ENCODE results near the gene PABPN1. TPM values are rescaled to one million over a fixed set of nuclear protein-coding genes. Genes with fewer than 3 reads are reported as not detected.

Gene PABPN1
- polyA plus RNA-seq, 5 donors: 191 to 227 (median 216) TPM

DNA sequence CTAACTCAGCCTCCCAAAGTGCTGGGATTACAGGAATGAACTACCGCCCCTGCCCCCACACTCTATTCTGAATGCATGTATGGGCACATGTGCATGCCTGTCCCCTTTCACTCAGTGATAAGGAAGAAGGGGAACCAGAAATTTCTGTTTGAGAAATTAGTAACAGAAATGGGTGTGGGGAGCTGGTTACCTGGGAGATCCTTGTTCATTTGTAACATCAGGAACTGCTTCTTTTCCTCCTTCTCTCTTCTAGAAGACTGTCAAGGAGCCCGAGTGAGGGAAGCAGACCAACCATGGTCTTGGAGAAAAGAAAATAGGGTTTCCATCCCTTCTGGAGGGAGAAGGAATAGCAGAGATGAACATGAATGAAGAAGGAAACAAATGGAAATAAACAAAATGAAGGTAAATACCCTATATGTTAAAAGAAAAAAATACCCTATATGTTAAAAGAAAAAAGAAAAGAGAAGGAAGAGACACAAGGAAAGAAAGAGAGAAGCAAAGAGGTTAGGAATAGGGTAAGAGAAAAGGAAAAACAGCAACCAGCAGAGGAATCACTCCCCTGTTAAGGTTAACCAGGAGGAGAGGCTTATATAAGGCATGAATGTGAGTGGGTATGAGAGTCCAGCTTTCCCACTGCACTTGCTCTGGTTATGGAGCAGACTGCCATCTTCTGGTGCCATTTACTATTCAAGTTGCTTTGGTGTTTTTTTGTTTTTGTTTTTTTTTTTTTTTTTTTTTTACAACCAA lies 21.9 kb upstream of the PABPN1 start:
- peak in 1 of 2 donors; percentile 27 for DNase-seq

DNA sequence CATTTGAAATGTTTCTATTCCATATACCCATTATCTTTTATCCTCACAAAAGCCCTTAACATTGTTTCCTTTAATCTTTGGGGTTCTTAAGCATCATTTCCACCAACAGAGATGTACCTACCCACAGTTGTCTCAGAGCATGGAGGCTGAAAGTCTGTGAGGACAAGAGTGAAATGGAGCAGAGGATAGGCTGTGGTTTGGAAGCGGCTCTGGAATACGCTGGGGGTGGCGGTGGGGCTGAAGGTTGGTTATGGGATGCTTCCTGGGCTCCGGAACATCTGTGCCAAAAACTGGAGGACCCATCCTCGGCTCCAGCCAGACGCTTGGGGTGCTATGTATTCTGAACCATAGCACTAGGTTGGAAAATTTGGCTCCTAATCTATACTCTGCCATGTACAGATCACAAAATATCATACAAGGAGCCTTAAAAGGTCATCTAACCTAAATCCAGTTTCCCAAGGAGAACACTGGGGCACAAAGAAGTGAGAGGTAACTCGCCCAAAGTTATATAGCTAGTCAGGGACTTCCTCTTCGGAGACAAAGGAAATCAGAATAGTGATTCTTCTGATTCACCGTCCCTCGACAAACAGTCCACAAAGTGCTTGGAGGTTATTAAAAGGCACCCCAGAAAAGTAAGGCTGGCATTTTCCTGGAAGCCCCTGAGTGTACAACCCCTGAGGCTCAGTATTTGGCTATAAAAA lies 21.1 kb upstream of the PABPN1 start:
- DNase-seq: no peak

DNA sequence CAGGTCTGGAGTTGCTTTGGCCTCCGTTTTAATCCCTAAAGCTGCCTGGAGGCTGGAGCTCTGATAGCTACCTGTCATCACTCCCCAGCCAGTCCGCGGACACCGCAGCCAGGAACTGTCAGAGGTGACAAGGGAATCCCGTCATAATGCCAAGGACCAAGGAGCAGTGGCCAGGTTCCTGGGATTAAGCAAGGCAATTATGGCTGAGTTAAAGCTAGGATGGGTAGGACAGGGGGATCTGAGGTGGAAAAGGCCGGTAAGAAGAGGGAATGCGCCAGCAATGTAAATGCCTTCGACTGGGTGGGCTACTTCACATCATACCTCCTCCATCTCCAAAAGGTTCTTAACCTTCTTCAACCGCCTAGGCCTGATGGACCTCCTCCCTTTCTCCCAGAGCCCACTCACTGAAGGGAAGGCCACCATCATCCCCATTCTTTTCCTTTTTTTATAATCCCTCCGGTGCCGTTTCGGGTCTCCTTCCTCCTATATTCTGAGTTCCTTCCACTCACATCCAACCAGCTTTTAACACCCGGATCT lies 20.5 kb upstream of the PABPN1 start:
- peak in 1 of 2 donors; percentile 39 for DNase-seq

DNA sequence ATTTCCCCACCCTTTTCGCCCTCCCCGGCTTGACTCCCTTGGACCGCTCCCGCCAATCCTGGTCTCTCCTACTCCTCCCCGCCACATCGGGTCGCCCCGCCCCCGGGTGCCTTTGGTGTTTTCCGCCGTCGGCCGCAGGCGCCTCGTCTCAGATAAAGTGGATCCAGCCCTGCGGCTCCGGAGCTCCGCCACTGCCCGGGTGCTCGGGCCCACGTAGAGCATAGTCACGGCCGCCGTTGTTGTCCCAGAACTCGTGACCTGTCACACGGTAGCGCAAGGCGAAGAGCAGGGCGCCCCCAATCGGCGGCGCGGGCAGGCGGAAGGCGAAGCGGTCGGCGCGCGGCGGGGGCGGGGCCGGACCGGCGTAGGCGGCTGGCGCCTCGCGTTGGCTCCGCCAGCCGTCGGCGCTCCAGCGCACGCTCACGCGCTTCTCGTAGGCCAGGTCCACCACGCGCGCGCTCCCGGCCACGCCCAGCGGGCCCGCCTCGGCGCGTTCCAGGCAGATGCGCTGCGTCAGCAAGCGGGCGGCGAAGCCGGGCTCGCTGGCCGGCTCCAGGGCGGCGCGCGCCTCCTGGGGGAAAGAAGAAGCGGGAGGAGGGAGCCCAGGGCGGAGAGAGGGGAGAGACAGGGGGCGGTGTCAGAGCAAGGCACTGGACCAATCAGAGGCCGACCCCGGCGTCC lies 19.8 kb upstream of the PABPN1 start:
- peak; percentile 99 to 100 for DNase-seq

DNA sequence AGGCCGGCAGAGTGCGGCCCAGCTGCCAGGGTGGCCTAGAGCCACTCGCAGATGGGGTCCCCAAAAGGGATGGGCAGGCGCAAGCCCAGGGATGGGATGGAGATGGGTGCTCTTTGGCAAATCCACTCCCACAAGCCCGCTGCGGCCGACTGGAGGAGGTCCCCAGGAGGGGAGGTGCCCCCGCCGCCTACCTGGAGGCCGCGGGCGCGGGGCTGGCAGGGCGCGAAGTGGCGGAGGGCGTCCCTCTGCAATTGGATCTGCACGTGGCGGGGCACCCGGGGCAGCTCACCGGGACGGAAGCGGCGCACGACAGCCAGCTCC lies 19.3 kb upstream of the PABPN1 start:
- no peak for DNase-seq

DNA sequence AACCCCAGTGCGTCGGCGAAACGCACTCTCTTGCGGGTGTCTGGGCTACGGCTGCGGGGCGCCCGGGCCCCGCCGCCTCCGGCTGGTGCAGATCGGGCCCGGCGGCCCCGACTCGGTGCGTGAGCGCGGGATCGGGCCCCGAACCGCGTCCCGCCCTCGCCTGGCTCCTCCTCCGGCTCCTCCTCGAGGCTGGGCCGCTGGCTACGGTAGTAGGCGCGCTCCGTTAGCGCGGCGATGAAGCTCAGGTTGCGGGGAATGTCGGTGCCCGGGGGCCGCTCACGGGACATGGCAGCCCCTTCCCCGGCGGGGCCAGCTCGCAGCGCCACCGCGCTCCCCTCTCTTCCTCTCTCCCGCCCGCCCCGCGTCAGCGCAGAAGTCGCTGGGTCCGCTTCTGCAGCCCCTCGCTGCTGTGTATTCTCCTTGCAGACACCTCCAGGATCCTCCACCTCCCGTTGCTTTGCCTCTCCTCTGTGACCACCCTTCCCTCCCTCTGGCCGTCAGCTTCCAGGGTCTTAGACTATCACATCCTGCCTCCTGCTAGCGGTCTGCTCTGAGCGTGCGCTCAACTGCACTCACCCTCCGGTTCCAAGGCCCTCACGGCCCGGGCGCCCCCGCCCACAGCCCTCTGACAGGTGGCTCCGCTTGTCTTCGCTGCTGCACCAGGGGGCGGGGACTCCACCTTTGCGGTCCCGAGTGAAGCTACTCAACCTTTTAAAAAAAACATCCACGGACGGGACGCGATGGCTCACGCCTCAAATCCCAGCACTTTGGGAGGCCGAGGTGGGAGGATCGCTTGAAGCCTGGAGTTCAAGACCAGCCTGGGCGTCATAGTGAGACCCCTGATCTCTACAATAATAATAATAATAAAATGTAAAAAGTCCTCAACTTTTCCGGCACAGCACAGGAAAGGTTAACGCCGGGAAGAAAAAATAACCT lies 18.7 kb upstream of the PABPN1 start, which contains the start of gene PPP1R3E:
Gene PPP1R3E, minus strand, starts transcription at position 570 of the 936 bp plus-strand sequence. Its CDS starts 283 bp downstream, at position 287.
- DNase-seq: peak; percentile 45 to 47

DNA sequence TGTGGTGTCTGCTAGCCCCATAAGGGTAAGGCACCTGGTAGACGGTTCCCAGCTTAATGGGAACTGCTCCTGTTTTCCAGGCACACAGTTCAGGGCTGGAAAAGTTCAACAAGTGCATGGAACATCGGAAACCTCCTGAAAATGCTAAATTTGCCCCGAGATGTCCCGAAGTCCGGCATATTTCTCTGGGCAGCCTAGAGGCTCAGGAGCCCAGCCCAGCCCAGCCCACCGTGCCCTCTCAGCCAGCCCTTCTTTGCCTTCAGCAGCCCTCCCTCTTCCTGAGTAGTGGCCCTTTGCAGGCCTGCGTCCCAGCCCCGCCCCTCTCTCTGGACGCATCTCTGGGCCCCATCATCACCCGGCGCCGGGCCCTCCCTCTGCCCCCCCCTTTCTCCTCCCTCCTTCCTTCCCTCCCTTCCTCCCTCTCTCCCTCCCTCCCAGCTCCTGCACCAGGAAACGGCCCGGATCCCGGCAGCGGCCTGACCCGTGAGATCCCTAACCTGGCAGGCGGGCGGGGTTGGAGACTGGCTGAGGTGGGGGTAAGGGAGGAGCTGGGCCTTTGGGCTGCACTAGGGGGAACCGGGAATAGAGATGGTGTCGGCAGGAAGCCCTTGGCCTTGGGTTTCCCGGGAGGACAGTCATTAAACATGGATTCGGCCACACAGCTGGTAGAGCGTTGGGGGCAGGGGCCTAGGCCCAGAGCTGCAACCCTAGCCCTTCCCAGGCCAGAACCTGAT lies 14.7 kb upstream of the PABPN1 start, which contains the start of gene BCL2L2:
Gene BCL2L2, plus strand, starts transcription at position 422 of the 734 bp plus-strand sequence. CDS start 935 bp downstream, outside the sequence.
- DNase-seq: peak; percentile 91 to 93

DNA sequence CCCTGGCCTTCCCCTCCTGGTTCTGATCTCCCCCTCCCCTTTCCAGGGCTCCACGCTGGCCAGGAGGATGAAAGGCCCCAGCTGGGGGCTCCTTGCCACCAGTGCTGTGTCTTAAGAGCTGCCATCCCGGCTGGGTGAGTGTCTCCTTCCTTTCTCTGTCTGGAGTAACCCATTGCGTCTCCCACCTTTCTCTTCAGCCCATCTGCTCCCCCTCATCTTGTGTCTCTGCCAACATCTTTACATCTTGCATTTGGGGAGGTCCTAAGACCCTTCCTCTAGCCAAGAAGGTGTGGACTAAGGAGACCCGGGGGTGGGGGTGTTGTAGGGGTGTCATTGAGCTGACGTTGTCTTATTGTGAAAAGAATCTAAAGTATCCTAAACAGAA lies 14.1 kb upstream of the PABPN1 start:
- DNase-seq: no peak

DNA sequence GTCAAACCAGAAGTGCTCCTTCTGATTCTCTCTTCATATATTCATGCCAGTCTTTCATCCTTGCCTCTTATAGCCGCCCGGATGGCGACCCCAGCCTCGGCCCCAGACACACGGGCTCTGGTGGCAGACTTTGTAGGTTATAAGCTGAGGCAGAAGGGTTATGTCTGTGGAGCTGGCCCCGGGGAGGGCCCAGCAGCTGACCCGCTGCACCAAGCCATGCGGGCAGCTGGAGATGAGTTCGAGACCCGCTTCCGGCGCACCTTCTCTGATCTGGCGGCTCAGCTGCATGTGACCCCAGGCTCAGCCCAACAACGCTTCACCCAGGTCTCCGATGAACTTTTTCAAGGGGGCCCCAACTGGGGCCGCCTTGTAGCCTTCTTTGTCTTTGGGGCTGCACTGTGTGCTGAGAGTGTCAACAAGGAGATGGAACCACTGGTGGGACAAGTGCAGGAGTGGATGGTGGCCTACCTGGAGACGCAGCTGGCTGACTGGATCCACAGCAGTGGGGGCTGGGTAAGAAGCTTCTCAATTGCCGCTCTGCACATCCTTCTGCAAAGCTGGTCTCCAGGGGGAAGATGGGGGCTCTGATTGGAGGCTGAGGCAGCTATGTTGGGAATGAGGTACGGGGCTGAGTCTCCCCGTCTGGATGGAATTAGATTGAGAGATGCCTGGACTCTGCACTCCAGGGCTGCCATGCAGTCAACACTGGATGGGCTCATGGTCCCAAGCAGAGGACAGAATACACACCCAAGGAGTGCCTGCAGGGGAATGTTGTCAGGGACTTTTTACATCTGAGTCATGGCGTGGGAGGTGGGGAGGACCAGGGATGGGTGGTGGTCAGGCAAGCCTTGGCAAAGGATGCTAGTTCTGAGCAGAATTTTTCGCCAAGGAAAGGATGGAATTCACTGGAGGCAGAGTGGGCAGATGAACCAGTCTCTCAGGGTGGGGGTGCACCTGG lies 13.3 kb upstream of the PABPN1 start:
- no peak for DNase-seq

DNA sequence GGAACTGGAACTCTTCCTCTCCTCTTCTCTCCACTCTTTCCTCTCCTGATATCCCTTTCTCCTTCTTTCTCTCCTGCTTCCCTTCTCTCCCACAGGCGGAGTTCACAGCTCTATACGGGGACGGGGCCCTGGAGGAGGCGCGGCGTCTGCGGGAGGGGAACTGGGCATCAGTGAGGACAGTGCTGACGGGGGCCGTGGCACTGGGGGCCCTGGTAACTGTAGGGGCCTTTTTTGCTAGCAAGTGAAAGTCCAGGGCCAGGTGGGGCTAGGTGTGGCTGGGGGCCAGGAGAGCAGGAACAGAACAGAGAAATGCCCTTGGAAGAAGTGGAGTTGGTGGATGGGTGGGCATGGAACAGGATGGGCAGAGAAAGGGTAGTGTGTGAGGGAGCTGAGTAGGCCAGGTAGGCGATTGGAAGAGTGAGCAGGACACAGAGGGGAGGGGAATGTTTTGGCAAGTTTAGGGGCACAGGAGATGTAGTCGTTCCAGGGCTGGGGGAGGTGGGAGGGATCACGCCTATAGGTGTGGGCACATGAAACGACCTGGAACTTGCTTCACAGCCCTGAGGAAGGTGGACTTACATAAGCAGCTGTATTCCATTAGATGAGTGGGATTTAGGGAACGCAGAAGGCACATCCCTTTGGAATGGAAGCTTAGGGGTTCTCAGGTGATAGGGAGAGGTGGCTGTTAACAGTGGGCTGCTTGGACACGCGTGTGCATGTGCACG lies 12.4 kb upstream of the PABPN1 start:
- DNase-seq: no peak

DNA sequence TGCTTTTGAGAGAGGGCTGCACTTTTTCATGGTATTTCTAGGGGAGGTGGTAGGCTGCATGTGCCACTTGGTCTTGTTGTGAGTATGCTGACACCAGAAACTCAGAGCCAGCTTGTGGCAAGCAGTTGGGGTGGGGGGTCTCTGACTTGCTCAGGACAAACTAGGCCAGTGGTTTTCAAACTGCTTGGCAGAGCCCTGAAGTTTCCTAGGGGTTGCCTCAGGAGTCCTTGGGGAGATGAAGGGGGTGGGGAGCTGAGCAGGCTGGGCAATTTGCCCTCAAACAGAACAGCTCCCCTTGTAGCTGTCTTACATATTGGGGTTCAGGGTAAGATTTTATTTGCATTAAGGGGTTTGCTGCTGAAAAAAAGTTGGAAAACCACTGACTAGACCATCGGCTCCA lies 10.7 kb upstream of the PABPN1 start:
- DNase-seq: no peak

DNA sequence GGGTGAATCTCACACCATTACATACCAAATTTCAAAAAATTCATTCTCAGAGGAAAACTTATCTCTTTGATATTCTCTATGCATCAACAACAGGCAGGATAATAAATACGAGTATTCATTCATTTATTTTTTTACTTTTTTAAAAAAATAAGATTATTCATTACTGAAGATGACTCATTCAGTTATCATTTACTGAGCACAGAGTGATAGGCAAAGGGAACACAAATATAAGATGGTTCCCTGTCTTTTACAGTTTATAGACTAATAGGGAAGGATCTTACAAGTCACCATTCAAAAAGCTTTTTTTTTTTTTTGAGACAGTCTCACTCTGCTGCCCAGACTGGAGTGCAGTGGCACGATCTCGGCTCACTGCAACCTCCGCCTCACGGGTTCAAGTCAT lies 5.0 kb upstream of the PABPN1 start:
- no peak for DNase-seq

DNA sequence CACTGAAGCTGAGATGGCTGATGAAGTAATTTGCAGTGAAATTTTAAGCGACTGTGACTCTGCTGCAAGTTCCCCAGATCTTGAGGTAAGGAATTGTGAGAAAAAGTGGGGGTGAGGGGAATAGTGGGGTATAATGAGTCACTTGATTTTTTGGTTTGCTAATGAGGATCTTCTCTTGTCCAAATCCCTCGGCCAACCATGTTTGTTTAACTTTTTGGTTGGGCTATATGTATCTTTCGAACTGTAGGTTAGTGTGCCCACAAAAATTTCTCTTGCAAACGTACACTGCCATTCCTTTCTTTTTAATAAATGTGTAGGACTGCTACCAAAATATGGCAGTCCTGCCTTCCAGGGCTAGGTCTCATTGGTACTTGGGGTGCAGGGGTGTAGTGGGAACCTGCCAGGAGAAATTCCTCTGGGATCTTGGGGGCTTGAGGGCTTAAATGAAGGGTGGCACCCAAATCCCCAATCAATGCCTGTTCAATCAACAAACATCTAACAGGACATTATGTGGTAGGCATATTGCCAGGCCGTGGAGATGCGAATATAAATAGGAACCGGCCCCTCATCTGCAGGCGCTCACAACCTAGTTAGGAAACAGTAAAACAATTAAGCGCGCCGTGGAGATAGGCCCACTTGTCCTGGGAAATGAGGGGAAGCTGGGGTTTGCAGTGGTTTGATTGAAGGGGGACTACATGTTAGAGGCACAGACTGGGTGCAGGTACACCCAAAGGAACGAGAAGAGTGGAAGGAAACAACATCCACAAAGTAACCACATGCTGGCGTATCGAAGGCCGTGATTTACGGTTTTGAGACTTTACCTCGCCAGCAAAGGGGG lies 1.3 kb upstream of the PABPN1 start:
- no peak for DNase-seq

DNA sequence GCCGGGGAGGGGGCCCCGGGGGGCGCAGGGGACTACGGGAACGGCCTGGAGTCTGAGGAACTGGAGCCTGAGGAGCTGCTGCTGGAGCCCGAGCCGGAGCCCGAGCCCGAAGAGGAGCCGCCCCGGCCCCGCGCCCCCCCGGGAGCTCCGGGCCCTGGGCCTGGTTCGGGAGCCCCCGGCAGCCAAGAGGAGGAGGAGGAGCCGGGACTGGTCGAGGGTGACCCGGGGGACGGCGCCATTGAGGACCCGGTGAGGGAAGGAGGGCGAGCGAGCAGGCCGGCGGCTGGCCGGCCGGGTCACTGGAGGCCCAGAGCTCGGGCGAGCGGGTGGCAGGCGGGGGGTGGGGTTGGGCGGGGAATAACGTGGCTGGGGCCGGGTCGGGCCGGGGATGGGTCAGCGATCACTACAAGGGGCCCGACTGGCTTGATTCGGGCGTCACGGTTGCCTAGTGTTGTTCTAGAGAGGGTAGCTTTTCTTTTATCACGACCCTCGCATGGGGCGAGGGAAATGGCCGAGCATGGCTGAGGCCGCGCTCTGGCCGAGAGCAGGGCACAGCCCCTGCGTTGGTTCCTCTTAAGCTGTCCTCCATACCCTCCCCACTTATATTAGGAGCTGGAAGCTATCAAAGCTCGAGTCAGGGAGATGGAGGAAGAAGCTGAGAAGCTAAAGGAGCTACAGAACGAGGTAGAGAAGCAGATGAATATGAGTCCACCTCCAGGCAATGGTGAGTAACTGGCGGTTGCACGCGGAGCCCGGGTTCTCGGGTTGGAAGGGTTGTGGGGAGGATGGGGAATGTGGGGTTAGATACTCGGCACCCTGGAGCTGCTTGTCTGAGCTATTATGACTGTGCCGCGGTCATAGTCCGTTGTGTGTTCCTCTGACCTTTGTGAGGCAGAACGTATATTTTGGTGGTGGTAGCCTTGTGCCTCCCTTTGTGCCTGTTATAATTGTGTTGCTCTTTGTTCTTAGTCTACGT lies 603 bp downstream of the PABPN1 start:
- DNase-seq: no peak

DNA sequence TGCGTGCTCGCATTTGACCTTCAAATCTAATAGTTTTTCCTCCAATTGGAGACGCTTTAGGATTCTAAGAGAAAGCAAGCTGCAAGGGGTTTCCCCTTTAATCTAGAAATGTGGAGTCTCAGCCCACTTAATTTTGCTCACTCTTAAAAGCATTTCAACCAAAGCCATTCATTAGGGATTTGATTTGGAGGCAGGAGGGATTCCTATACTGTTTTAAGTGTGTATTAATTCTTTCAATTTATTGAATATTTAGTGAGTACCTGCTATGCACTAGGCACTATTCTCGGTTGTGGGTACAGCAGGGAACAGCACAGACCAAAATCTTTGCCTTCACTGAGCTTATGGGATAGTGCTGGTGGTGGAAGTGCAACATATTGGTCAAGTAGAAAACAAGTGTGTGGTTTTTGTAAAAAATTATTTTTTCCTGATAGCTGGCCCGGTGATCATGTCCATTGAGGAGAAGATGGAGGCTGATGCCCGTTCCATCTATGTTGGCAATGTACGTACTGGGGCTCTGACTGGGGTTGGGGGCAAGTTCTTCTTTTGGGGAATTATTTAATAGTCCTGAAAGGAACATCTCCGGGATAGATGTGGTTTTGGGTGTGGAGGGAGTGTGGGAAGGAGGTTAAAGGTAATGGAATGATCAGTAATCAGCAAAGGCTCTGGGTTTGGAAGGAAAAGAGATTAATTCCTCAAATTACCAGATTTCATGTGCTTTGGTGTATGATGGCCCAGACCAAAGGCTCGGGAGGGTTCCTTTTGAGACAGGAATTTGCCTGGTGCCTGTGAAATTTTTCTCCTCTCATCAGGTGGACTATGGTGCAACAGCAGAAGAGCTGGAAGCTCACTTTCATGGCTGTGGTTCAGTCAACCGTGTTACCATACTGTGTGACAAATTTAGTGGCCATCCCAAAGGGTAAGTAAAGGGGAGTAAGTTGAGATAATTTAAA lies 1.6 kb downstream of the PABPN1 start:
- no peak for DNase-seq

All from right lung (tissue), 5 donors.